GM21529 (cell line): ENCODE measurements around the gene MLLT10.
"Not testable (repeated sequence)": the region's sequence is repeated elsewhere in the genome, so short reads cannot be mapped to it uniquely, and the experiment has no call there.

Experiments used
- ATAC-seq: cut with Tn5 transposase; IDR thresholded peaks from one replicate; pipeline ENCODE4 v1.9.1; 2021; ENCODE audit not compliant: unreplicated experiment

Gene MLLT10

DNA sequence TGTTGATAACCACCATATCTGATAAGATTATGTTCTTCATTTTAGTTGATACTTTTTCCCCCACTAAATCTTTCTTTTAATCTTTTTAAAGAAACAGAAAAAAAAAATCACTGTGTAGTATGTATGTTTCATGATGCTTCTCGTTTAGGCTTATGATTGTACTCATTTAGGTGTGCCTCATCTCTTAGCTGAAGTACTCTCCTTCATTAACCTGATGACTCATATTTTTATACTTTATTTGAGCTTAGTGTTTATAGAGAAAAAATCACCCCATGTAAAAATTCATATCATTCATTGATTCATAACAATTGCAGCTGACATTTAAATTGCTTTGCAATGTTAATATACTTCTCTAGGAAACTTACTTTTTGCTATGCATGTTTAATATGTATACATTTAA lies 158.9 kb downstream of the MLLT10 start:
- ATAC-seq, result no peak

DNA sequence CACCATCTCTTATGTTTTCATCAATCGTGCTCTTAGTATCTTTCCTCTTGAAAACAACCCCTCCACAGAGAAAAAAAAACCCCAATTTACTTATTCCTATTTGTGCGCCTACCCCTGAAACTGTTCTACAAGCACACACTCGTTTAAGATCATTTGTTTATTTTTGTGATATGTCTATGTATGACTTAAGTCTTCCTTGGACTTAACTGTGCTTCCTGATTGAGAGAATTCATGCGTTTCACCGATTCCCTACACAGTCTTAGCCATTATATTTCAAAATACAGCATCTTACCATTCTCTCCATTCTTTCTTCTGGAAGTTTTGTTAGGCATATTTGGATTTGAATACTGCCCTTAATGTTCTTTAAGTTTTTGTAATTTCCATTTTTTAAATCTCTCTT lies 159.4 kb downstream of the MLLT10 start:
- no peak for ATAC-seq

DNA sequence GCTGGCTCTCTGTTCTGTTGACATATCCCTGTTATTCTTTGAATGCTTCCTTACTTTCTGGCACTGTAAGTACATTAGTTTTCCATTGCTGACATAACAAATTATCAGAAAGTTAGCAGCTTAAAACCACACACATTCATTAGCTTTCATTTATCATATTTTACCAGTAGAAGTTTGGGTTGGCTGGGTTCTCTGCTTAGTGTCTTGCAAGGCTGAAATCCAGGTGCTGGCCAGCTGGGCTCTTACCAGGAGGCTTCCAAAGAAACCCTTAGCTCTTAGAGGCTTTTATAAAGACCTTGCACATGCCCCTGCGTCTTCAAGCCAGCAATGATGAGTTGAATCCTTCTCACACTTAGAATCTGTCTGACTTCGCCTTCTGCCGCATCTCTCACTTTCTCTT lies 160.6 kb downstream of the MLLT10 start:
- no peak for ATAC-seq

DNA sequence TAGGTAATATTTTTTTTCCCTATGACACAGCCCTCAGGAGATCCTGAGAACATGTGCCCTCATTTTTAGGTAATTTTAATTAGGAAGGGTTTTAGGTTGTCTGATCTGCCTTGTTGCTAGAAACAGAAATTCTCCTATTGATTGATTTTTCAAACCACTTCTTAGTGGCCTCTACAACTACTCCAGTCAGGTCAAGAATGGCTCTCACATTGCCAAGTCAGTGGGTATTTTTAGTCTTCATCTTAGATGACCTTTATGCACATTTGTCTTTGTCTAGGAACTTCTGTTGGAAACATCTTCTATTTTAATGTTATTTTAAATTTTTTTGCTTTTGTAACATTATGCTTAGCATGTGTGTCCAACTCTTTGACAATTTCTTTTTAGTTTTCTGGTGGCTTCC lies 162.3 kb downstream of the MLLT10 start:
- no peak for ATAC-seq

DNA sequence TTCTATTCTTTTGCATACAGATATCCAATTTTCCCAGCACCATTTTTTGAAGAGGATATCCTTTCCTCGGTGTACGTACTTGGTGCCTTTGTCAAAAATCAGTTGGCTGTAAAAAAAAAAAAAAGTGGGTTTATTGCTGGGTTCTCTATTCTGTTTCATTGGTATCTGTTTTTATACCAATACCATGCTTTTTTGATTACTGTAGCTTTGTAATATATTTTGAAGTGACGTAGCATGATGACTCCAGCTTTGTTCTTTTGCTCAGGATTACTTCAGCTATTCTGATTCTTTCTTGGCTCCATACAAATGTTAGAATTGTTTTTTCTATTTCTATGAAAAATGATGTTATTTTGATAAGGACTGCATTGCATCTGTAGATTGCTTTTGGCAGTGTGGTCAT lies 165.5 kb downstream of the MLLT10 start:
- ATAC-seq, result no peak

DNA sequence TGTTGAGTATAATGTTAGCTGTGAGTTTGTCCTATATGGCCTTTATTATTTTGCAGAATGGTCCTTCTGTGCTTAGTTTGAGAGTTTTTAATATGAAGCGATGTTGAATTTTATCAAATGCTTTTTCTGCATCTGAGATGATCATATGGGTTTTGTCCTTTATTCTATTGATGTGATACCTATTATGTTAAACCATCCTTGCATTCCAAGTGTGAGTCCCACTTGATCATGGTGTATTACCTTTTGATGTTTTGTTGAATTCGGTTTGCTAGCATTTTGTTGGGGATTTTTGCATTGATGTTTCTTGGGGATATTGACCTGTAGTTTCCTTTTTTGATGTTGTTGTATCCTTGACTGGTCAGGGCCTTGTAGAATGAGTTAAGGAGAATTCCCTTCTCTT lies 166.4 kb downstream of the MLLT10 start:
- ATAC-seq, result no peak

DNA sequence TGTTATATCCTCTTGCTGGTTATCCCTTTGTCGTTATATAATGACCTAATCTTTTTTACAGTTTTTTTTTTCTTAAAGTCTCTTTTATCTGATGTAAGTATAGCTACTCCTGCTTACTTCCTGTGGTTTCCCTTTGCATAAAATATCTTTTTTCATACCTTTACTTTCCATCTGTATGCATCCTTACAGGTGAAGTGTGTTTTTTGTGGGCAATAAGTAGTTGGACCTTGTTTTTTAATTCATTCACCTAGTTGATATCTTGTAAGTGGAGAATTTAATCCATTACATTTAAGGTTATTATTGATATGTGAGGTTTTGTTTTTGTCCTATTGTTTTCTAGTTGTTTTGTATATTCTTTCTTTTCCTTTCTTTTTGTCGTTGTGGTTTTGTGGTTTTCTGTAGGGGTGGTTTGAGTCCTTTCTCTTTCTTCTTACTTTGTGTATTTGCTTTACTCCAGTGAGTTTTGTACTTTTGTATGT lies 168.6 kb downstream of the MLLT10 start:
- ATAC-seq, result peak; percentile 66

DNA sequence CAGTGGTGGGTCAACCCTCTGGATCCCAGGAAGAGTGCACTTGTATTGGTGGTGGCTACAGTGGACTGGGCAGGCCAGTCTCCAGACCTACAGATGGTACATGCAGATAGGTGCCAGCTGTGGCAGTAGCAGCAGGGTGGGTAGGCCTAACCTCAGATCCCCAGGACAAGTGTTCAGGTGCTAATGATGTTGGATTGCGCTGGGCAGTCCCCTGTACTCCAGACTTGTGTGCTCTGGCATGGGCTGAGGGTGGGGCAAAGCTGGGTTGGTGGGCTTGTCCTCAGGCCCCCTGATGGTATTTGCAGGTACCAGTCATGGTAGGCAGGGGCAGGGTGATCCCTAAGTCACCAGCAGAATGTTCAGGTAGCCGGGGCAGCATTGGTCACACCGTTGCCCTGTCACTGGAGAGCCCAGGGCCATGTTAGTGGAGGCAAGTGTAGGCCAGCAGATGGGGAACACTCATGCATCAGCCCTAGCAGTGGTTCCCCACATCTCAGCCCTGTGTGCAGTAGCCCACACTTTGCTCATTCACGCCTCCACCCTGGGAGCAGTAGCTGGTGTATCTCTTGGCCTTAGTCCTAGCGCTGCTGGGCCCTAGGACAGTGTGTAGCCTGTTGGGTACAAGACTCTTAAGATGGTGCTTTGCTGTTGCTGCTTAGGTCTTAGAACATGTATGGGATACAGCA lies 171.3 kb downstream of the MLLT10 start:
- no peak for ATAC-seq

DNA sequence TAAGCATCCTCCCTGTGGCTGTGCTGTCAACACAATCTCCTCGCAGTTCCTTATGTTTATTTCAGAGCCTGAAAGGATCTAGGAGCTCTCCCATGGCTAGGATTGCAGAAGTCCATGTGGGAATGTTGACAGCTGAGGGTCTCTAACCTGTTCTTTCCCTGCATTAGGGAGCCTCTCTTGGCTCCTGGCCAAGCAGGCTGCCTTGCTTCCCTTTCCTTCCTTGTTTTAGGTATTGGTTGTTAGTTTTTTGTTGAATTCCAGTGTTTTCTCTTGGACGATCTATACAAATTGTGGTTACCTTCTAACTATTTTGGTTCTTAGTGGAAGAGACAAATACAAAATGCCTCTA lies 171.8 kb downstream of the MLLT10 start:
- no peak for ATAC-seq

DNA sequence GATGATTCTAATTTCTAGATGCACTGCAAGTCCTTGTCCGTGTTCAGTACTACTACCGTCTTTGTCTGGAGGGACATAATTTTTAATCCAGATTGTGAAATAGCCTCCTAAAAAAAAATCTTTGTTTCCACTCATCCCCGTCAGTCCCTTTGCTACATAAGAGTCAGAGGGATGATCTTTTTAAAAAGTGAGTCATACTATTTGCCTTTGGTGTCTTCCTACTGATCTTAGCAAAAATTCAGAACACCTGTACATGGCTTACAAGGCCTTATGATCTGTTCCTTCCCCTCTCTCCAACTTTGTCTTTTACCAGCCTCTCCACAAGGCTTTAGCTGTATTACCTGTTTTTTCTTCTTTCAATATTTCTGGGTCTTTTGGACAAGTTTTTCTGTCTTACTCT lies 173.5 kb downstream of the MLLT10 start:
- ATAC-seq, result no peak

DNA sequence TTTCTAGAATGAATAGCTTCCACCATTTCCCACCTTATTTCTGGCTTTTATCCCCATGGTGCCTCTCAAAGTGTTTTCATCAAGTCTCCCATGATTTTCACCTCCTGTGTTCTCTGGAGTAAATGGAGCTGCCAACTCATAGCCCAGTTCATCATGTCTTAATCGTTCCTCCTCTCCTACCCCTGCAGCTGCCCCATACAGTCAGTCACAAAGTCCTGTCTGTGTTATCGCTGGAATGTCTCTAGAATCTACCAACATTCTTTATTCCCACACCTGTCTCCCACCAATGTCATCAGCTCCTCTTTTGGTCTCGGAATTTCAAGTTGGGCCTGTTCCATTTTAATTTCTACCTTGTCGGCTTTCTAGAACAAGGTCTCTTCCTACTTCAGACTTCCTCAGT lies 178.9 kb downstream of the MLLT10 start:
- ATAC-seq, result no peak

DNA sequence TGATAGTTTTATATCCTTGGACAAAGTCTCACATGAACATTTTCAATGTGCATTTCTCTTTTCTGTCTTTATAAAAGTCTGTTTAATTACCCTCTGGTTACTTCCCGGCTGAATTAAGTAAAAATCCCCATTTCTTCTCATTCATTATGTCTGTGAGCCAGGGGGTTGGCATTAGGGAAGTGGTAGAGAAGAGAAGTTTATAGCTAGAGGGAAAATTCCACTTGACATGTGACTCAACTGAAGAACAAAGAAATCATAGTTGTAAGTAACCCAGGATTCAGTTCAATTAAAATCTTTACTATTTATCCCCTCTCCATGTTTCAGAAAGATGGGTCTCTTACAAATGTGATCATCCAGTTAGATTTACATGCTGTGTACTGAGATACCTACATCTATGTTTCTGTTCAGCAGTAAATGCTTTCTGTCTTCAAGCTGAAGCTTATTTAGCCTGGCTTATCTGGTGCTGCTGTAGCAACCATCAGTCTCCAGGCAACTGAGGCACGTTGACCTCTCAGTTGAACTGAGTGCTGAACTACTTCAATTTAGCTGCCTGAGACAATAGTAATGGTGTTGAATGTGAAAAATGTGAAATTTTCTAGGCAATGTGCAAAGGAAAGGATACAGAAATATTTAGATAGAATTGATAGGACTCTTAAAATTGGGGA lies 181.6 kb downstream of the MLLT10 start:
- ATAC-seq, result no peak

DNA sequence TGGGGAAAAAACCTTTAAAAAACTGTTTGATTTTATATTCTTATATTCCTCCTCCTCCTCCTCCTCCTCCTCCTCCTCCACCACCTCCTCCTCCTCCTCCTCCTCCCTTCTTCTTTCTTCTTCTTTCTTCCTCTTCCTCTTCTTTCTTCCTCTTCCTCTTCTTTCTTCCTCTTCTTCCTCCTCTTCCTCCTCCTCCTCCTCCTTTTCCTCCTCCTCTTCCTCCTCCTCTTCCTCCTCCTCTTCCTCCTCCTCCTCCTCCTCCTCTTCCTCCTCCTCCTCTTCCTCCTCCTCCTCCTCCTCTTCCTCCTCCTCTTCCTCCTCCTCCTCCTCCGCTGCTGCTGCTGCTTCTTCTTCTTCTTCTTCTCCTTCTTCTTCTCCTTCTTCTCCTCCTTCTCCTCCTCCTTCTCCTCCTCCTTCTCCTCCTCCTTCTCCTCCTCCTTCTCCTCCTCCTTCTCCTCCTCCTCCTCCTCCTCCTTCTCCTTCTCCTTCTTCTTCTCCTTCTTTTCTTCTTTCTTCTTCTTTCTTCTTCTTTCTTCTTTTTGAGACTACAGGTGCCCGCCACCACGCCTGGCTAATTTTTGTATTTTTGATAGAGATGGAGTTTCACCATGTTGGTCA lies 183.5 kb downstream of the MLLT10 start:
- ATAC-seq, result not testable (repeated sequence)

DNA sequence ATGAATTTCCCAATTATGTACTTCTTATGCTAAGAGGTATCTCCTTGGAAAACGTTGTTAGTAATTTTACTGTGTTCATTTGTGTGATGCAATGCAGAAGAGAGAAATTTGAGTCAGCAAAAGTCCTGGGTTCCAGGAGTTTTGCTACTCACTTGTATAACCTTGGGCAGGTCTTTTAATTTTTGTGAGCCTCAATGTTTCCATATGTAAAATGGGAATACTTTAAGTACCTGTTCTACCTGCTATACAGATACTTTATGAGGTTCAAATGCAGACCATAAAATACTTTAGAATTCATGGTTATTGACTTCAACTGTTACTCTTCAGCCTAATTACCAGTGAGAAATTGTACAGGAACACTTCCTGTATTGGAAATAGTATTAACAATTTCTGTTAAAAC lies 185.5 kb downstream of the MLLT10 start:
- ATAC-seq, result no peak

DNA sequence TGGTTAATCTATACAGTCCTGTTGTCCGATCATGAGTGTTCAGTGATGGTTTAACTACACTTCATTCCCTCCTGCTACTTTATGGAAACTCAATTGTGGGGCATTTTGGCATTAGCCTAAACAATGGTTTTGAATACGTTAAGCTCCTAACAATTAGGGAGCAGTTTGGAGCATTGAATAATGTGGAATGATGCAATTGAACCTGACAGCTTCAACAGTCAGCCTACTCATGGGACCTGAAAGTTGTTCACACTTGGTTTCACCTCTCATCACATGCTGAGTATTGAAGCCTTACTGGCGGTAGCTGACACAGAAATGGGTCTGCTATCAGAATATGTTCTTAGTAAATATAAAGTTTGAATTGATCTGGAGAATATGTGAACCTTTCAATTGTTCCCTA lies 186.1 kb downstream of the MLLT10 start:
- no peak for ATAC-seq

DNA sequence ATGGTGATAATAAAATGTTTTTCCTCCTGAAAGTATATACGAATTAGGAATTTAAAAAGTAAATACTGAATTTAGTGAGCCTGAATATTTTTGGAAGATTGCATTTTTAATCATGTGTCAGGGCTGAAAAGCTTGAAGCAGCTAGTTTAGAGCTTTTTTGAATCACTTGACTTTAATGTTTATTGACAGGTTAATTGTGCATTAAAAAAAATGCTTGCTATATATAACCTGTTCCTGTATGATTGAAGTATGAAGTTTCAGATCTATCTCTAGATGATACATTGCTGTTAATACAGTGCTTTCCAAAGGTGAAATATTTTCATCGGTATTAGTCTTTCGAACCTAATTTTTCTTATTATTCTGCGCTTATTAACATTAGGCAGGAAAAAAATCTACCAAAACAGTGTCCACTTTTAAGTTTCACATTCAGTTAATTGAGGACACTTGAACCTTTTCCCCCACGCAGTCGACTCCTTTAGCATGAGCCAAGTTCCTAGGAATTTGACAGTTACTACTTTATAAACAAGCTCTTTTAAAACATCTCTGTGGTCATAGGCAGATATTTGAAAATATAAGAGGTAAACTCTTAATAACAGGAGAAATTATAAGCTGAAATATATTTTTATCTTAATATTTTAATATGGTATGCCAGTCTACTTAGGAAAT lies 187.1 kb downstream of the MLLT10 start:
- no peak for ATAC-seq

DNA sequence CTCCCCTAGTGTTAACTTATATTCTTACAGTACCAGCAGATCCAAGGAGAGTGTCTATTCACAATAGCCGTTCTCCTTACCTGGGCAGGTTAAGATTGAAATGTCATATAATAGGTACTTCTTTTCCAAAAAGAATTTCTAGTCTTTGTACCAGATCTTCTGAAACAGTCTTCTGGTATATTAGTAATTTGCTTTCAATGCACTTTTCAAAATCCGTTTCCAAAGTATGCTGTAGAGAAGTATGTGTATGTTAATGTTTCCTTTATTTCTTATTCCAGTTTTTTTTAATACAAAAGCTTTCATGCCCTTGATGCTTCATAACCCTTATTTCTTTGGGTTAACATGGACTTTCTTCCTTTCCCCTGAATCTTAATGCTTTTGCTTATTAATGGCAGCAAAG lies 188.2 kb downstream of the MLLT10 start:
- no peak for ATAC-seq

DNA sequence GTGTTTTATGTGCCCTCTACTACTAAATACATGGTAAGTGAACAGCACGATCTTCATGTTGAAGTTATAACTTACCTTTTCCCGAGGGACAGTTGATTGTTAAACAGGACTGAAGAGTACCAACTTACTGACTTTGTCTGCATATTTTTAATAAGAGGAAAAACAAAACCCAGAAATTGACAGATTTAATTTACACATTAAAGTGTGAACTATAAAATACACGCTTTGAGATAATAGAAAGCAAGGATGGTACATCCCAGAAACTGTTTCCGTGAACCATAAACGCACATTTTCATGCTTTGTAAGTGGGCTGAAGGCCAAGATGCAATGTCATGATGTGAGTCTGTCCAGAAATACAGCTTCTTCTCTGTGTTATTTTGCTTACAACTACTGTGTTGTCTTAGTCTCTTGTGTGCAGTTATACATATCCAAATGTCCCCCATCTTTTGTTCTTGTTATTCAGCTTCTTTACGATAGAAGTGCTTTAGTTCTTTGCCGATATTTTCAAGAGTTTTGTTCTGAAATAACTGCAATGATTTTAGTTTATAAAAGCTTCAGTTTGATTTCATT lies 190.1 kb downstream of the MLLT10 start:
- no peak for ATAC-seq

DNA sequence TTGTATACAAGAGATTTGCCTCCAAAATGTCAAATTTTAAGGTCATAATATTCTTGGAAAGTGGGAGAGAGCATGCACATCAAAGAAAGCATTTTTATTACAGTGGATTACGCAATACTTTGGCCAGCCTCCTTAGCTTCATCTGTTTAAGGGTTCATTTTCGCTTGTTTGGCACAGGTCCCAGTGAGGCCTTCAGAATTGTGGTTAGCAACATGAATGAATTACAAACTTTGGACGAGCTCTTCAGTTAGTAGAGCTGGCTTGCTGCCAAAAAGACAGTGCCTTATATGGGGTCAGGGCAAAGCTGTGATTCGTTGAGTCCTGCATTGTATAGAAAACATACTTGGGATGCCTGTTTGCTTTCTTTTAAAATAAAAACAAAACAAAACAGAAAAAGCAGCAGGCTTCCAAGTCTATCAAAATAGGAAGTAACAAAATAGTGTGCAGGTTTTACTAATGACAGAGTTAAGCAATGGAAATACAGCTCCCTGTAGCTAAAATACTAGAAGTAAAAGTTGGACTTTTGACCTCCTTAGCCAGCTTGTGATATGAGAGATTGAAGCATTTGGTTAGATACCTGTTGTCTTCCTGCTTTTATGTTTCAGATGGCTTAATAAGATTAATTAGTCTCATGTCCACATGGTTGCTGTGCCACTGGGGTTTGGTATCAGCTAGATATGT lies 190.8 kb downstream of the MLLT10 start:
- ATAC-seq, result peak; percentile 92

DNA sequence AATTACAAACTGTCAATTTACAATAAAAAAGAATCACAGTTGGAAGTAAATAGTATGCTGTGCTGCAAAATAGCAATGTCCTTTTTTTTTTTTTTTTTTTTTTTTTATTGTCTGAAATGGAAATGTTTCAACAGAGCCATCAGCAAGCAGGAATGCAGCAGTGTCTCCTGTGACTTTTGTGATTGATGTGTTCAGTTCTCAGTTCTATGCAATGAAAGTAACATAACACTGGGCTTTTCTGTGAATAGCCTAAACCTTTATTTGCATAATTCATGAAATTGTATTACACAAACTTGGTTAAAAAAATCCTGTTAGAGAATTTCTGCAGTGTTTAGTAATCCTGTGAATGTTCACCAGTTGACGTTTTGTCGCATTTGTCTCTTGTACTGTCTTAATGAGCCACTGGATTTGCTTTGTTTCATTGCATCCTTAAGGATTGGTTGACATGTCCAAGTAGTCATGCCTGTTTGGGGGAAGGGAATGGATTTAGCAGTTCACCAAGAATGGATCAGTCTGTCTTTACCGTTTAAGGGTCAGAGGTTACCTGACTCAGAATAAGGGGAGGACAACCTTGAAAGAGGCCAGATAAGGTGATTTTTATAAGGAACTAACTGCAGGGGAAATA lies 192.7 kb downstream of the MLLT10 start:
- ATAC-seq, result no peak
